Right atrium auricular region (tissue), 2 donors: ENCODE data around the gene KRTAP10-12. TPM values are rescaled to one million over a fixed set of nuclear protein-coding genes. Genes with fewer than 3 reads are reported as not detected.
A peak's percentile ranks its signal among the peaks of the same experiment; 100 is the strongest.

Experiments used
- DNase-seq: peaks from one replicate; pipeline ENCODE4 v3.0.0-alpha.2; 2019; ENCODE audit warnings: low spot score
- H3K27ac ChIP-seq, 2 donors: fragments of 200-600 bp; sonication (generic); 1 replicate in 1 of 2; 2 replicates in 1 of 2; pipeline ENCODE4 v1.5.1; 2016 to 2019
- H3K27me3 ChIP-seq, 2 donors: fragments of 200-600 bp; sonication (generic); one replicate each; pipeline versions ENCODE4 v1.5.1 to v1.6.0; 2017 to 2019
- H3K36me3 ChIP-seq: fragments of 200-600 bp; sonication (generic); one replicate; pipeline ENCODE4 v1.5.1; 2016
- H3K4me1 ChIP-seq, 2 donors: fragments of 200-600 bp; sonication (generic); one replicate each; pipeline versions ENCODE4 v1.5.1 to v1.6.0; 2017 to 2019
- H3K4me3 ChIP-seq, 2 donors: fragments of 200-600 bp; sonication (generic); 1 replicate in 1 of 2; 2 replicates in 1 of 2; pipeline ENCODE4 v1.5.1; 2017 to 2019; ENCODE audit warnings: mild to moderate bottlenecking in 1 of 2, moderate library complexity in 1 of 2
- H3K9me3 ChIP-seq, 2 donors: fragments of 200-600 bp; sonication (generic); one replicate each; pipeline ENCODE4 v1.5.1; 2019
- total RNA-seq, 2 donors: library from RNA; depleted of rRNA; stranded (reverse); fragments of >200 nt; gene quantifications; one replicate each; pipeline ENCODE4 v1.1.0, GENCODE V29; 2016
- TF ChIP-seq, protein P1 (sequence below), 2 donors: fragments of 200-600 bp; sonication (generic); IDR thresholded peaks; one replicate each; pipeline ENCODE4 v1.5.1; 2019; ENCODE audit warnings: antibody characterized with exemption in 2 of 2

Gene KRTAP10-12
- total RNA-seq, 2 donors from 2014 or later = not detected

DNA sequence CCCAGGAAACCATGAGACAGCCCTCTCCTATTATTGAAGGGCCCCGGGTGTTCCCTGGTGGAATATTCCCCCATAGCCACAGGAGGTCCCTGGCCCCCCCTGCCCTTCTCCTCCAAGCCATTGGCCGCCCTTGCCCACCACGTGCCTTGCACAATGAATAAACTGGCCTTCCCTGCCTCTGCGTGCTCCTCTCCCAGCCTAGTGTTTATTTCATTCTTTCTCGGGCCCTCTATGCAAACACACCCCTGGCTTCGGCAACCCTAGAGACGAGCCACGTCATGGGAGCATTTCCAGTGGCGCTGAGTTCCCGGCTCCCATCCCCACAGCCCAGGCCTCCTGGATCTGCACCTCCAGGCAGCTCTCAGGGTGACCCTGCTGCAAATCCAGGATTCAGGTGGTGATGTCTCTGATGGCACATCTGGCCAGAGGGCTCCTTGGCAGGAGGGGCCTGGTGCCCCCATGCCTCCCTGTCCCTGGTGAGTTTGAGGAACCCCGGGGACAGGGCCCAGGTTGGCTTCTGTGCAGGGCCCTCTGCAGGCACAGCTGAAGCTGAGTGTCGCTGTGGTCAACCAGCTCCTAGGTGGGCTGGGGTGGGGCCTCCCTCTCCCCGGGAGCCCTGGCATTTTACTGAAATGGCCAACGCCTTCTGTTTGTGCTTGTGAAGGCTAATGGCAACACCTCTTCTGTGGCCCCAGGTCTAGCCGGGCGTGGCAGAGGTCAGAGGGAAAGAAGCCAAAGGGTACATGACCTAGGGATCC, 6.2 kb downstream of the KRTAP10-12 start:
- H3K4me1 ChIP-seq = peaks cover 0 to 4% of the 10 kb centered on the region in 2 donors
- H3K36me3 ChIP-seq = no peaks in the 10 kb centered on the region
- H3K9me3 ChIP-seq = no peaks in the 10 kb centered on the region
- H3K4me3 ChIP-seq = no peak overlapping the region
- DNase-seq = peak; percentile 30
- H3K27me3 ChIP-seq = peaks cover 0 to 18% of the 10 kb centered on the region in 2 donors
- H3K27ac ChIP-seq = no peak overlapping the region
- TF ChIP-seq, protein P1, sequence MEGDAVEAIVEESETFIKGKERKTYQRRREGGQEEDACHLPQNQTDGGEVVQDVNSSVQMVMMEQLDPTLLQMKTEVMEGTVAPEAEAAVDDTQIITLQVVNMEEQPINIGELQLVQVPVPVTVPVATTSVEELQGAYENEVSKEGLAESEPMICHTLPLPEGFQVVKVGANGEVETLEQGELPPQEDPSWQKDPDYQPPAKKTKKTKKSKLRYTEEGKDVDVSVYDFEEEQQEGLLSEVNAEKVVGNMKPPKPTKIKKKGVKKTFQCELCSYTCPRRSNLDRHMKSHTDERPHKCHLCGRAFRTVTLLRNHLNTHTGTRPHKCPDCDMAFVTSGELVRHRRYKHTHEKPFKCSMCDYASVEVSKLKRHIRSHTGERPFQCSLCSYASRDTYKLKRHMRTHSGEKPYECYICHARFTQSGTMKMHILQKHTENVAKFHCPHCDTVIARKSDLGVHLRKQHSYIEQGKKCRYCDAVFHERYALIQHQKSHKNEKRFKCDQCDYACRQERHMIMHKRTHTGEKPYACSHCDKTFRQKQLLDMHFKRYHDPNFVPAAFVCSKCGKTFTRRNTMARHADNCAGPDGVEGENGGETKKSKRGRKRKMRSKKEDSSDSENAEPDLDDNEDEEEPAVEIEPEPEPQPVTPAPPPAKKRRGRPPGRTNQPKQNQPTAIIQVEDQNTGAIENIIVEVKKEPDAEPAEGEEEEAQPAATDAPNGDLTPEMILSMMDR (IDR thresholded peaks at IDR 0.05) = no peak

- H3K9me3 ChIP-seq = no peaks in the 10 kb centered on the region
- H3K4me1 ChIP-seq = peaks cover 0 to 13% of the 10 kb centered on the region in 2 donors
- H3K27me3 ChIP-seq = peaks cover 0 to 24% of the 10 kb centered on the region in 2 donors
- H3K4me3 ChIP-seq = no peak overlapping the region
- peak; percentile 44 for DNase-seq
- TF ChIP-seq, protein P1 (IDR thresholded peaks at IDR 0.05) = no peak
- H3K36me3 ChIP-seq = no peaks in the 10 kb centered on the region
- H3K27ac ChIP-seq = no peak overlapping the region
Observed at GRCh38 chr21:44703731-44704635, 7.0 kb downstream of the KRTAP10-12 start.

- no peaks in the 10 kb centered on the region for H3K36me3 ChIP-seq
- no peak overlapping the region for H3K4me3 ChIP-seq
- peaks cover 0 to 19% of the 10 kb centered on the region in 2 donors for H3K4me1 ChIP-seq
- peak; percentile 26 for DNase-seq
- peaks cover 0 to 31% of the 10 kb centered on the region in 2 donors for H3K27me3 ChIP-seq
- H3K9me3 ChIP-seq = no peaks in the 10 kb centered on the region
- TF ChIP-seq, protein P1 (IDR thresholded peaks at IDR 0.05) = no peak
- no peak overlapping the region for H3K27ac ChIP-seq
Observed at GRCh38 chr21:44704636-44705001, 7.6 kb downstream of the KRTAP10-12 start.

DNA sequence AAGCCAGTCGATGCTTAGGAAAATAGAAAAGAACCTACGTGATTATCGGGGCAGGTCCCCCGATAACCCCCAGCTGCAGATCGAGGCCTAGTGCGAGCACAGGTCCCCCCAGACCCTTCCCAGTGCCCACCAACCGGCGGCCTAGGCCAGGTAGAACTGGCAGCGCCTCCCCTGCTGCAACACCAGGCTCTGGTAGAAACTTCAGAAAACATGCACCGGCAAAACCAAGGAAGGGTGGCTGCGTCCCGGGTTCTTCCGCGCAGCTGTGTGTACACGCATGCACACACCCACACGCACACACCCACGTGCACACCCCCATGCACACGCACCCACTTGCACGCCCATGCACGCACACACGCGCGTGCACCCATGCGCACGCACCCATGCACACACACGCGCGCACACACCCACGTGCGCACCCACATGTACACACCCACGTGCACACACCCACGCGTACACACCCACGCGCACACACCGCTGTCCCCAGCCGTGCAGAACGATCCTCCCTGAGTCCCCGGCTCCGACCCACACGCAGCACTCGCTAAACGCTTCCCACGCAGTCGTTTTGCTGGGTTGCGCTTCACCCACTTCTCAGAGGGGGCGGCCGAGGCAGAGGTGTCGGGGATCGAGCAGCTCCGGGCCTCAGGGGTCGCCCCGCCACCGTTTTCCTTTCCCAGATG, 9.2 kb downstream of the KRTAP10-12 start:
- peaks cover 0 to 37% of the 10 kb centered on the region in 2 donors for H3K27me3 ChIP-seq
- DNase-seq = no peak
- TF ChIP-seq, protein P1 (IDR thresholded peaks at IDR 0.05) = no peak

GRCh38 chr21:44706706-44707581, 10.0 kb downstream of the KRTAP10-12 start:
- DNase-seq = no peak
- Histone ChIP-seq H3K27ac (no peak overlapping the region), H3K36me3 (no peaks in the 10 kb centered on the region), H3K4me3 (no peak overlapping the region), H3K9me3 (no peaks in the 10 kb centered on the region), H3K27me3 (peaks cover 0 to 45% of the 10 kb centered on the region in 2 donors), H3K4me1 (peaks cover 0 to 42% of the 10 kb centered on the region in 2 donors)
- TF ChIP-seq, protein P1 (IDR thresholded peaks at IDR 0.05) = no peak

More for the DNA sequence above, 9.2 kb downstream of the KRTAP10-12 start:
- H3K4me3 ChIP-seq = no peak overlapping the region
- no peaks in the 10 kb centered on the region for H3K36me3 ChIP-seq
- H3K9me3 ChIP-seq = no peaks in the 10 kb centered on the region
- peaks cover 0 to 34% of the 10 kb centered on the region in 2 donors for H3K4me1 ChIP-seq
- no peak overlapping the region for H3K27ac ChIP-seq
